Head of caudate nucleus (tissue), 42 donors: ENCODE measurements around the gene TNFAIP8L3.
A peak's percentile ranks its signal among the peaks of the same experiment; 100 is the strongest.
"Not testable (repeated sequence)": the region's sequence is repeated elsewhere in the genome, so short reads cannot be mapped to it uniquely, and the experiment has no call there.

Experiments used
- DNase-seq, 42 donors: peaks; one replicate each; pipeline versions ENCODE4 v3.0.0 to v3.0.0-alpha.2; 2020 to 2021; ENCODE audit warnings: mixed read lengths in 7 of 42
- intact Hi-C: fragments of 100-400 bp; cut with DNase I; formaldehyde crosslinking; loops from one replicate; pipeline ENCODE4 v1.15.0; 2022

Gene TNFAIP8L3

DNA sequence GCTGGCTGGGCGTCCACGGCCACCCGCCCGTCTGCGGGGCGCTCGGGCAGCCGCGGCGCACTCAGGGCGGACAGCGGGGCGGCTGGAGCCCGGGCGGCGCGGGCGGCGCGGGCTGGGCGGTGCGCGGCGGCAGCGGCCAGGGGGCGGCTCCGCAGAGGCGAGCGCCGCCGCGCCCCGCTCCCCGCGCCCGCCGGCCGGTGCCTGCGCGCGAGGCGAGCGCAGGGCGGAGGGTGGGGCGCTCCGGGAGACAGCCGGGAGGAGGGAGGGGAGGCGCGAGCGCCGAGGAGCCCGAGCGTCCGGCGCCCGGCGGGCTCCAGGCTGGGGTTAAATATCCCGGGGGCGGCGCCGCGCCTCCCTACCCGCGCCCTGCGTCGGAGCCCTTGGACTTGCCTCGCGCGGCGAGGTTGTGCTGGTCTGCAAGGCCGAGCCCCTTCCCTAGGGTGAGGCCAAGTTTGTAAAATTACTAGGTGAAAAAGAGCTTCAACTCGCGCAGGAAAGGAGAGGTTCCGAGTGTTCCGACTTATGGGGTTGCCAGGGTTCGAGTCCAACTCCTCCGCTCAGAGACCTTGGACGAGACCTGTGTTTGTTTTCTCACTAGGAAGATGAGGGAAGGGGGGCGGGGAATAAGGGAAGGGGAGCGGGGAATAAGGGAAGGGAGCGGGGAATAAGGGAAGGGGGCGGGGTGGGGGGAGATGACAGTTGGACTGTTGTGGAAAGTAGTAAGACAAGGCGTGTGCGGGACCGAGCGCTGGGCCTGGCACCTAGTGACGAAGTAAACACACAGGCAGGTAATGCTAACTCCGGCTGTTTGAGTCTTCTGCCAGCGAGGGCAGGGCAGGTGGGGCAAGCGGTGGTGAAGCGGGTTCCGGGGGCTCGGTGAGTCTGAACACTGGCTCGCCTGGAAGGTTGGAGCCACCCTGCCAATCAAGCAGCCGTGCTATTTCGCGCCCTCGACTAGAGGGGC lies at the start of gene TNFAIP8L3:
TNFAIP8L3 (minus strand) TSS at position 301 of the 964 bp plus-strand sequence. CDS start 311 bp downstream, outside the sequence.
- DNase-seq, result peak in 7 of 42 donors; percentile 17 to 48 (median 26)
- intact Hi-C loops, result no loop called here

DNA sequence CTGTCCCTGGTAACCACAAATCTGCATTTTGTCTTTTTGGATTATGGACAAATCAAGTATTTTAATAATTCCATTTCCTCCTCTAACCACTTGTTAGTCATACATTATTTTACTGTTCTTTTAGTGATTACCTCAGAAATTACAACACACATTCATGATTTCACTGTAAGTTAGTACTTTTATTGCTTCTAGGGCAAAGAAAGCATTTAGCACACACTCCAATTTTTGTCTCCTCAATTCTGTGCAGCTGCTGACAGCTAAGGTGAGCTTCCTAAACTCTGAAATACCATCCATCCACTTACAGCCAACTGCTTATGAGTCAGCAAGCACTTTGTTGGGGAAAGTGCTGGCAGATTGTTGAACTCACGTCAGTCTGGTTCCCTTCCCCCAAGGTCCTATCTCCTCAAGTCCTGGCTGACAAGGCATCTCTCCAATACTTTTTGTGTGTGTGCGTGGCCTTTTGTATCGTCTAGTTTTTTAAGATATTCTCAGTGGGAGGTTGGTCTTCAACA lies 49.4 kb upstream of the TNFAIP8L3 start:
- peak in 14 of 42 donors; percentile 21 to 71 (median 44) for DNase-seq
- intact Hi-C loops, result no loop called here

DNA sequence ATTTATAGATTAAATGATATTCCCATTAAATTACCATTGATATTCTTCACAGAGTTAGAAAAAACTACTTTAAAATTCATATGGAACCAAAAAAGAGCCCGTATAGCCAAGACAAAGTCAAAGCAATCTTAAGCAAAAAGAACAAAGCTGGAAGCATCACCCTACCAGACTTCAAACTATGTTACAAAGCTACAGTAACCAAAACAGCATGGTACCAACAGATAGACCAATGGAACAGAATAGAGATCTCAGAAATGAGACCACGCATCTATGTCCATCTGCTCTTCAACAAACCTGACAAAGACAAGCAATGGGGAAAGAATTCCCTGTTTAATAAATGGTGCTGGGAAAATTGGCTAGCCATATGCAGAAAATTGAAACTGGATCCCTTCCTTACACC lies 45.6 kb upstream of the TNFAIP8L3 start:
- DNase-seq, intact Hi-C loops: not testable (repeated sequence)

DNA sequence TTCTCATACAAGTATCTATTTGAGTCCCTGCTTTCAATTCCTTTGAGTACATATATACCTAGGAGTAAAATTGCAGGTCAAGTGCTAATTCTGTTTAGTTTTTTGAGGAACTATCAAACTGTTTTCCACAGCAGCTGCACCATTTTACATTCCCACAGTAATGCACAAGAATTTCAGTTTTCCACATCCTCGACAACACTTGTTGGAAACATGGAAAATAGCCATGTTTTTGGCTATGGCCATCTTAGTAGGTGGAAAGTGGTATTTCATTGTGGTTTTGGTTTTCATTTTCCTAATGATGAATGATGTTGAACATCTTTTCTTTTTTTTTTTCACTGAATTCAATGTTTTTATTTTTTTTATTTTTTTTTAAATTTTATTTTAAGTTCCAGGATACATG lies 44.4 kb upstream of the TNFAIP8L3 start:
- no peak for DNase-seq
- intact Hi-C loops, result no loop called here

DNA sequence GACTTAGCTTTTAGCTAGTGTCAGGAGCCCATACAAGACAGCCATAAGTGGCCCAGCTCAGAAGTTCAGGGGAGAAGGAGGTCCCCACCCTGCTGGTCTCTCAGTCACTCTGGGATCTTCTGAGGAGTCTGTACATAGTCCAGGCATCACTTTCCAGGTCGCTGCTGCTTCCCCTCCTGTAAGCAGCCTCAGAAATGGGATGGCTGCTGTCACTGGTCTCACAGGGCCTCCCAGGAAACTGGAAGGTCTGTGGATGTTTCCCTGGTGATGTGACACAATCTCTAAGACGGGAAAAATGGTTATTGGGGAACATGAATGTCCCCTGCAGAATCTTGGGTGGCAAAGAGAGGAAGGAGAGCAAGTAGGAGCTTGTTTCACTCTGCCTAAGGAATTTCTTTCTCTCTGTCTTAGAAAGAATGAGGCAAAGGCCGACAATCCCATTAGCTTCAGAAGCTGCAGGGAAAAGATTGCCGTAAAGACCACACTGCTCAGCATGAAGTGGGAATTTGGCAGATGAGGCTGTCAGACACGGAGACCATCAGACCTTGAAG lies 43.2 kb upstream of the TNFAIP8L3 start:
- intact Hi-C loops, result no loop called here
- DNase-seq, result no peak

DNA sequence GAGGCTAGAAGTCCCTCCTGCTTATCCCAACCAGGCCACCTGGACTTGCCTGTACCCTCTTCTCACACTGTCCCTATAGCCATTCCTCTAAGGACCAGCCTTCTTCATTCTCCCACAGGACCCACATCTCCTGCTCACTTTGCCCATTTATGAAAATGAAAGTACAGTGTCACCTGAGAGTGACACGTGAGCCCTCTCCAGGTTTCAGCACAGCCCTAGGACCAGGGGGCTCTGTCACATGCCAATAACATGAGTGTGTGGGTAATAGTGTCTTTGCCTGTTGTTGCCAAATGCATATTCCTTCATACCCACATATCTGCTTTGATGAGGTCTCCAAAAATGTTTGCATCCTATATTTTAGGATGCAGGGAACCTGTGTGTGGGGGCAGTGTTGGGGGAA lies 42.3 kb upstream of the TNFAIP8L3 start:
- intact Hi-C loops, result no loop called here
- no peak for DNase-seq

DNA sequence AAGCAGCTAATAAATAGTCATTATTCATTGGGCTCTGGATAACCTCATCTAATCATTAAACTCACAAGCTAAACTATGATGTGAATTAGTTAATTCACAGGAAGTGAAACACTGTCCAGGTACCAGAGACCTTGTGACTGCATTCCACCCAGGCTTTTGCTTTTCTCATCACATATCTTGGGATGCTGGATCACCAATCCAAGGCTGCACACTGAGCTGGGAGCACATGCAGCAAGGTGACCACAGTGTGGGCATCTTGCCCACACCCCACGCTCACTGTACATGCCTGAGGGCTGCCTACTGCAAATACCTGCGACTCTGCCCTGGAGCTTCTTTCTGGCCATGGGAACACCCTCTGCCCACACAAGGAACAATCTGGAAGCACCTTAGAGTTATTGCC lies 40.6 kb upstream of the TNFAIP8L3 start:
- intact Hi-C loops, result no loop called here
- no peak for DNase-seq

DNA sequence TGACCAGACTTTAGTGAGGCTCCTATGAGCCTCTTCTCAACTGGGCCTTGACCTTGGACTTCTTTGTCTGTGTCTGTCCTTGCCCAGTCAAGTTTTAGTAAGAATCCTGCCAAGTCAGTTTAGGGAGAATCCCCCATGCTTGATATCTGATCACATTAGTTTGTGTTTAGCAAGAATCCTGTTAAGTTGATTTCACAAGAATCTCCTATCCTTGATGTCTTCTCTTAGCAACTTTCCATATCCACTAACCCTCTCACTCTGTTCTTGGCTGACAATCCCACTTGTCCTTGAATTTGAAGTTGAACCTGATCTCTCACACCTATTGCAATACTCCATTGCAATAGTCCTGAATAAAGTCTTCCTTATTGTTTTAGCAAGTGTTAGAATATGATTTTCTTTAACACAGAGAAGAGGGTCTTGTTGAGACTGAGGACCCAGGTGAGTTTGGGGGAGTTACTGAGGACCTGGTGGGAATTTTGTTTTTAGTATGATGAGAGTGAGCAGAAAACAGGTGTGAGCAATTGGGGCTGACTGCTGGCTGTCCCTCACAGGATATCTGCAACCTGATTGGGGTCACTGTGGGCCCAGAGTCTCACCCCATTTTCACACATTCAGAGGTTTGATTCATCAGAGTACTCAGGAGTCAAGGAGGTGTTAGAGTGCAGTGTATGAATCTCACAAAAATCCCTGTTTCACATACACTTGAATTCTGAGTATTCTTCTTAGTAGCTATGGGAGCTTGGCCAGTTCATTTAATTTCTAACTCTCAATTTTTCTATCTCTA lies 39.9 kb upstream of the TNFAIP8L3 start:
- intact Hi-C loops, result no loop called here
- DNase-seq, result no peak

DNA sequence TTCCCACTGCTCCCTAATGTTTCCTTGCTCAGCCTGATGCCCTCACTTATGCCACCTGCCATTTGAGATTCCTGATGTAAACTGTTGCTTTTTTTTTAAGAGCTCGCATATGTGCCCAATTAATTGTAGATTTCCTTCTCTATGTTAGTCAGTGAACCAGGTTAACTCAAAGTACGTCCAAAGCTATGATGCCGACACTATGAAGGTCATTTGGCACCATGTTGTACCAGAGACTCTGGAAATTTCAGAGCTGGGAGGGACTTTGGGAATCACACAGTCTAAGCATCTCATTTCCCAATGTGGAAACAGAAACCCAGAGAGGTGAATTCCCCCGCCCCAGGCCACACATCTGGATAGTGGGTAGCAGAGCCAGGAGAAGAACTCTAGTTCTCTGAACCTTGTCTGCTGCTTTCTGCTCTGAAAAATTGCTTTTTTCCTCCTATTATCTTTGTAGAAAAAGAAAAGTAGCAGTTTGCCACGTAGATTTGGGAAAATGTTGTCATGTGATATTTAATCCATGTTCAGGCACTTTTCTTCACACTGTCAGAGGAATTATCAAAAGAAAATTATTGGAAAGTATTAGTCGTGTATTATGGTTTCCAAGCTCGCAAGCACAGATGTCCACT lies 38.5 kb upstream of the TNFAIP8L3 start:
- intact Hi-C loops, result loop anchor here (2.0 kb wide), 1 partner anchor 60 kb away; no protein-coding TSS in a partner anchor
- no peak for DNase-seq

DNA sequence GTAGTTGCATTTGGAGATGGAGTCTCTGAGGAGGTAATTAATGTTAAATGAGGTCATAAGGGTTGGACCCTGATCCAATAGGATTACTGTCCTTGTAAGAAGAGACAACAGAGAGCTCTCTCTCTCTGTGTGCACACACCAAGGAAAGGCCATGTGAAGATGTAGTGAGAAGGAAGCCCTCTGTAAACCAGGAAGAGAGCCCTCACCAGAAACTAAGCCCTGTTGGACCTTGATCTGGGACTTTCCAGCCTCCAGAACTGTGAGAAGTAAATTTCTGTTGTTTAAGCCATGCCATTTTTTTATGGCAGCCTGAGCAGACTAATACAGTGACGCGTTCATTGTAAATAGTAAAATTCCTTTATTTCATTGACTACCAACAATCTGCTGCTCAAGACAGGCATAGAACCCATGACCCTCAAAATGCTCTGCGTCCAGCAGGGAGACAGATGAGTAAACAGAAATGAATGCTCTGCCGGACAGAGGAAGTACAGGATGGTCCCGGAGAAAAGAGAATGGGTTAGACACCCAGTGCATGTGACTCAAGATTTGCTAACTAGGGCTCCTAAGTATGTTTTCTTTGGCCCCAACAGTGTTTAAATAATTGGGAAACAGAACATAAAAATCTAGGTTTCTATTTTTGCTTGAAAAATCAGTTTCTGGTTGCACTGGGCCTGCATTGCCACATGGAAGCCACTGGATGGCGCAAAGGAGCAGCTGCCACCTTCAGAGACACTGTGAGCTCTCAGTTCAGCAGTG lies 37.9 kb upstream of the TNFAIP8L3 start:
- peak in 41 of 42 donors; percentile 19 to 84 (median 67) for DNase-seq
- intact Hi-C loops, result loop anchor here (2.0 kb wide), 1 partner anchor 60 kb away; no protein-coding TSS in a partner anchor

DNA sequence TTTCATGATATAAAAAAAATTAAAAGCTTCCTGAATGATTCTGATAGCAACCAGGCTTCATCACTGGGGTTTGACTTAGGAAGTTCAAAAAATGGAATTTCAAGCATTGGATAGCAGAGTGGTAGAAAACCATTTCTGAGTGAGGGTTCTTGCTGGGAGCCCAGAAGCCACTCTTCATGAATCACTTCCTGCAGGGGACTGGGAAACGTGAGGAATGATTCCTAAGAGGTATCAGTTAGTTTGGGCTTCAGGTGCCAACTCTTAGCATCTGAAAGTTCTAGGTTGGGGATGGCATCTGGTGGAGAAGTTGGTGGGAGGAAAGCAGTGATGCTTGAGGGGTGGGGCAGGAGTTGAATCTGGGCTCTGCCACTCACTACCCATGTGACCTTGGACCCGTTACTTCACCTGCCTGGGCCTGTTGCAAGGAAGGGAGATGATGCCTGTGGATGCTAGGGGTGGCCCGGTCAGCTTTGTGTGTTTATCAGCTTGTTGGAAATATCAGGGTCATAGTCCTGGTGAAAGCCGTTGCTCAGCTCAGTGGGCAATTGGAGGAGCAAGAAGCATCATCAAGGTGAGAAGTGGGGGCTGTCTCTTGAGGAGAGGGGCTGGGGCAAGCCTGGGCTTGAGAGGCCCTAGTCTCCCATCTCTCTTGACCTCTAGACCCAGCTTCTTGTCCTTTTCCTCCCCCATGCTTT lies 37.0 kb upstream of the TNFAIP8L3 start:
- no peak for DNase-seq
- intact Hi-C loops, result loop anchor here (2.0 kb wide), 1 partner anchor 61 kb away; no protein-coding TSS in a partner anchor

DNA sequence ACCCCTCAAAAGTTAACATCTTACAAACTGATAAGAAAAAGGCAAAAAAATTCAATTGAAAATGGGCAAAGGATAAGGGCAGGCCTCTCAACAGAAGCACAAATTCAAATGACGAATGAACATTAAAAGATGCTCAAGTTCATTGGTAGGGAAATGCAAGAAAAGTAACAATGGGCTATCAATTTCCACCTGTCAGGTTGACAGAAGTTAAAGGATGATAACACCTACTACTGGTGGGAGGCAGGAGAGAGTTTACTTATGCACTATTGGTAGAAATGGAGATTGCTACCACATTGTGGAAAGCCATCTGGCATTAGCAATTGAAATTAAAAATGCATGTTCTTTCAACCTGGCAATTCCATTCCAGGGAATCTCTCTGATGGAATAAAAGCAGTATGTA lies 35.6 kb upstream of the TNFAIP8L3 start:
- intact Hi-C loops, result no loop called here
- peak in 2 of 42 donors; percentile 32 to 43 for DNase-seq

DNA sequence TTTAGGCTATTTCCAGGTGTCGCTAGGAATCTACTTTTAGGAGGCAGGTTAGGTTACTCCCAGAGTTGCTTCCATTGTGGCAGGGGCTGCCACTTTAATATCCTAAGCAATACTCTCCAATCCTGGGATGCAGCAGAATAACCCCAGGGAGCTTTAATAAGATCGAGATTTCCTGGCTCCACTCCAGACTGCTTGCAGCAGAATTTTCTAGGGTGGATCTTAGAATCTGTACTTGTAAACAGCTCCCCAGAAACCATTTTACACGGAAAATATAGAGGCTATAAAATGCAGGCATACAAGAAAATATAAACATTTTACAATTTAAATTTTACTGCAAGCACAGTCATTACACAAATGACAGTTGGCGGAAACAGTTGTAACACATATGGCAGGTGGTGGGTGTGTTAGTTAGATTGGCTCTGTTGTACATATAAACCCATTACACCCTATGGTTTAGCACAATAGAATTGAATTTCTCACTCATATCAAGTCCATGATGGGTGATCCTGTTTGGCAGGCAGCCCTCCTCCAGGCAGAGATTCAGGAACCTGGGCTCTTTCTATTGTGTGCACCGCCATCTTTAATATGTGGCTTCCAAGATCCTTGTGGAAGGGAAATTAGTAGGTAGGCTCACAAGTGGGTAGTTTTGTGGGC lies 35.0 kb upstream of the TNFAIP8L3 start:
- intact Hi-C loops, result no loop called here
- no peak for DNase-seq

DNA sequence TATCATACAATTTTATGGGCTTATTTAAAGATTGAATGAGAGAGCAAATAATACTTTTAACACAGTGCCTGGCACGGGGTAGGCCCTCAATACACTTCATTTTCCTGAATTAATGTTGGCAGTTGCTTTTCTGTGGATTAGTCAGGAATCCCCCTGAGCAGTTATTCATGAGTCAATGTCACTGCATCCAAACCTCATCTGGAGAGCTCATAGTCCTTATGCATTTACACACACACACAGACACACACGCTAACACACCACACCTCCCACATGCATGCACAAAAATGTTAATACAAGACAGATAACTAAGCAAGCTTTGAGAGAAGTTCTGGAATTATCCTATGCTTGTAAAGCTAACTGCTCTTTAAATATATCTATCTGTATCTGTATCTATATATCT lies 34.0 kb upstream of the TNFAIP8L3 start:
- intact Hi-C loops, result no loop called here

DNA sequence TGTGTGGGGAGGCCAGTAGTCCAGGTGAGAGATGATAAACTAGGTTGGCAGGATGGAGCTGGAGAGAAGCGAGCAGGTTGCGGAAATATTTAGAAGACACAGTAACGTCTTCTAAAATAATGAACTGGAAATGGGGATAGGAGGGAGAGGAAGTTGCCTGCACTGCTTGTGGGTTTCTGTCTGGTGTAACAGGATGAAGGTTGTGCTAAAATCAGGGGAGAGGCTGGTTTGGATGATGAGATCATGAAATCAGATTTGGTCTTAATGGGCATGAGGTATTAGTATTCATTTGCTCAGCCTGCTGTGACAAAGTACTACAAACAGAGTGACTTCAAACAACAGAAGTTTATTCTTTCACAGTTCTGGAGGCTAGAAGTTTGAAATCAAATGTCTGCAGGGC lies 32.1 kb upstream of the TNFAIP8L3 start:
- intact Hi-C loops, result no loop called here
- no peak for DNase-seq

More for the DNA sequence above, 34.0 kb upstream of the TNFAIP8L3 start:
- DNase-seq, result no peak

DNA sequence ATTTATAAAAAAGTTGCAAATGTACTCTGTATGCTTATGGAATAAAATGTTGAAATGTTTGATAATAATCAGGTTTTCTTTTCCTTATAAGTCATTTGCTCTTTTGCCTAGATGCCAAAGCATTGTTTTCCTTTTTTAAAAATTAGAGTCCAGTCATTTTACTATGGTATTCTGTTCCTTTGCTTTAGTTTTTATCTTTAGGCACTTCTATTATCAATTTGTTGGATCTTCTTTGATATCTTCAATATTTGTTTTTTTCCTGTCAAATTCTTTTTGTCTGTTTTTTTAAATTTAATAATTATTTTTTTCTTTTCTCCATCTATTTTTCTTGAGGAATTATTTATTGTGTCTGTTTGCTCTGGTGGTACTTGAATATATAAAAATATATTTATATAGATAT lies 28.3 kb upstream of the TNFAIP8L3 start:
- intact Hi-C loops, DNase-seq: not testable (repeated sequence)

DNA sequence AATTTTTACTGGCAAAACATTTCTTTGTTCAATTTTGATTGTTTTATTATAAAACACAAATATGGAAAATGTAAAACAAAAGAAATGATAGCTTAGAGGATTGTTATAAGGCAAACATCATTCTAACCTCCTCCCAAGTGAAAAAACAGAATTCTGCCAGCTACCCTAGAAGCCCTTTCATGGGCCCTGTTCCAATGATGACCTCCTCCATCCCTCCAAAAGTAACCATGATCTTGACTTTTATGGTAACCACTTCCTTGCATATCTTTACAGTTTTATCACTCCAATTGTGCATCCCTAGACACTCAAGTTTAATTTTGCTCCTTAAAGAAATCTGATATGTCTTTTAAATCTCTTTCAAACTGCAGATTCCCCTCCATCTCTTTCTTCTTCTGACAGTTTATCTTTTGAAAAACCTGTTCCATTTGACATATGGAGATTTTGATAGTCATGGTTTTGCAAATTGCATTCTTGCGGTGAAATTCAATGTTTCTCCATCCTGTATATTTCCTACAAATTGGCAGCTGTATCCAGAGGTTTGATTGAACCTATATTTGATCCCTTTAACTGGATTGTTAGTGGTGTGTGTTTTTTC lies 27.0 kb upstream of the TNFAIP8L3 start:
- DNase-seq, result no peak
- intact Hi-C loops, result no loop called here
